DMS79 treated with DMSO at 0.1 percent for 48 hours (cell line): ENCODE data around the gene CD109.

Experiments
- DNase-seq: peaks from one replicate; lab custom pipeline; 2025; lab: John Stamatoyannopoulos, UW

The CD109 gene

DNA sequence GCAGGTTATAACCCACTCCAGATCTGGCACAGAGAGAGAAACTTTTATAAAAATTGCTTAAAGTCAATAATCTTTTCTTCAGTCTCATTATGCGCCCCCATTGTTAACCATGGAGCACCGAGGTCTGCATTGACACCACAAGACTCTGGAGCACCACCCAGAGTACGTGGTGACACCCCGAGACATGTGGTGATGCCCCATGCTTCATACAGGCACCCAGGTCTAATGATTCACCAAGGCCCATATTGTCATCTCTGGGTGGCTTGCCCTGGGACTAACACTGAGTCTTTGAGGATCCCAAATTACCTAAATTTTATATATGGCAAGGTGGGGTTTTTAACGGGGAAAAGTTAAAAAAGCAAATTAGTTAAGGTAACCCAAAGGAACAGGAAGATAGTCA, 31.1 kb downstream of the CD109 start:
- DNase-seq, result no peak

GRCh38 chr6:73728548-73729205, 32.7 kb downstream of the CD109 start:
- DNase-seq, result no peak

GRCh38 chr6:73731285-73731684, 35.3 kb downstream of the CD109 start:
- DNase-seq, result no peak

DNA sequence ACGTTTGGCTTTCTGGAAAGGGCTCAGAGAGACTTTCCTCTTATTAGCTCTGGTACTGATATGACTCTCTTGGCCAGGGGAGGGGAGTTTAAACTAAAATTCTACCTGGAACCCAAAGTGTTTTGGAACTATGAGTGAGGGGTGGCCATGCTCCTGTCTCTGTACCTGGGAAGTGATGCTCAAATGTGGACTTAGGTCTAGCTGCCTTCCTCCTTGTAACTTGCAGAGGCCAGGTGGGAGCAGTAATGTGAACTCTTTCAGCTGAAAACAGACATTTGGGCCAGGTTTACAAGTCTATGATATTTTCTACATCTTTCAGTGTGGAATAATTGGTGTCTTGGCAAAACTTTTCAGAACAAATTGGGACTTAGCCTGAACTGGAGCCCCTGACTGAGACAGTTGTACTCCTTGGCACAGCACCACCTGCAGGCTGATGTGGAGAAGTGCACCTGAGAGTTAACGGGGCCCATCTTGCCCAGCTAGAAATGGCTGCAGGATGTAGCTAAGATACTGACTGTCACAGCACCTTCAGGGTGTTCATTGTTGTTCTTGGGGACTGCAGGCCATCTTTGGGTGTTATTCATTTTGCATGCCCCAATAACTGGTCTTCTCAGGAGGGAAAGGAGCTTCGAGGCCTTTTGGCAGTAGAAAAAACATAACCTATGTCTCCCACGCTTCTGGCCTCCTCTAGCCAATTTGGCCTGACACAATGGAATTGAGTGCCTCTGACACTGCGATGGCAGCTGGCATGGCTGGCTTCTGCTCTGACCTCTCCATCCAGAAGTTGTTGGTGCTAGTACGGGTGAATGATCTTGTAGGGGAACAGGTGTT, 37.1 kb downstream of the CD109 start:
- DNase-seq, result peak; percentile 12

DNA sequence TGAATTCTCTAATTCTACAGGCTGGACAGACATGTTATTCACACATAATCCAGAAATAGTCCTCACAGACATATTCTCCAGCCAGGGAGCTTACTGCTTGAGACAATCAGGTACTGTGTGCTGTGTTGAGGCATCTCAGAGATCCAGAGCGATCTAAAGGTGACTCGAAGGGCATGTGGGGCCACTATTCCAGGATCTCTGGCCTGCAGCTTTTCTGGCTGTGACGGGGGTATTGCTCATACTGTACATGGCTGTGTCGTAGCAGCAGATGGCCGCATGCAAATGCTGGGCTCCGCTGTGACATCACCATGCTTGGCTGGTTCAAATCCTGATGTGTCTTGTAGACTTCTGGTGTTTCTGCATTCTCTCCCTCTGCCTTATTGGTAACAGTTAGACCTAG, 37.8 kb downstream of the CD109 start:
- DNase-seq, result no peak

DNA sequence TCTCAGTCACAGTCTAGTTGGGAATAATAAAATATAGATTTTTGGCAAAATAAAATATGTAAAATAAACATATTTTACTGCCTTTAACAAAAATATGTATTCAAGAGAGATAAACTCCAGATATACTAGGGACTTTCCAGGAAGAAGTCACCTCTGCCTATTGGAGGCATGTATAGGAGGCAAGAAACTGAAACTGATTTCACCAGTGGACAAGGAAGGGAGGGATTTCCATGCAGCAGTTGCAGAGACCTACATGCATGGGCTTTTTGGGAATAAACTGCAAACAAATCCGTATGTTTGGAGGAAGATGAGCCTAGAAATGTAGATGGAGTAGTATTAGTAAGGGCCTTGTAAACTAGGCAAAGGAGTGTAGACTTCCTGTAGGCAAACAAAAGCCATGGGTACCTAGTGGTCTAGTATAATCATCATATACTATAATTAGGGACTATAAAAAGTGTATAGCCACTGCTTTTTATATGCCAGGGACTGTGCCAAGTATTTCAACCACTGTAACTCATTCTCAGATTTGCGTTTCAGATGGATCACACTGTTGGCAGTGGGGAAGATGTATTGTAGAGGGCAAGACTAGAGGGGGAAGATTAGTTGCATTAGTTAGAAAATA, 38.9 kb downstream of the CD109 start:
- DNase-seq, result no peak

GRCh38 chr6:73738367-73739028, 42.5 kb downstream of the CD109 start:
- no peak for DNase-seq

DNA sequence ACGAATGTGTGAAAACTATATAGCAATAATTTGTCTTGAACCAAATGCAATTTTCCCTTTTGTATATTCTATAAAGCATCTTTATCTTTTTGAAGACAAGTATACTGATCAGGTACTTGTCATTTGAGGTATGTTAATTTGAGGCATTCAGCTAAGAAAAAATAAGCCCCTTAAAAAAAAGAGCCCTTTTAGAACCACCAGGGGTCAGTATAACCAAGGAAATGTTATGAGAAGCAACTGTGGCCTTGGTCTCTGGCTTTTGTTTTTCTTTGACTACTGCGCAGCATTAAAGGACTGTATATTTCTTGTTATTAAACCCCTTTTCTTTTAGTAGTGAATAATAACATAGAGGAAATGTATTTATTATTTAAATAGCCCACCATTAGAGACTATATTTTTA, 43.1 kb downstream of the CD109 start:
- DNase-seq, result peak; percentile 51

GRCh38 chr6:73742433-73742832, 46.4 kb downstream of the CD109 start:
- no peak for DNase-seq

- DNase-seq, result no peak
Measured at GRCh38 chr6:73743081-73743480, 47.1 kb downstream of the CD109 start.

- no peak for DNase-seq
Measured at GRCh38 chr6:73743556-73743955, 47.6 kb downstream of the CD109 start.

- no peak for DNase-seq
Measured at GRCh38 chr6:73746787-73747186, 50.8 kb downstream of the CD109 start.

- DNase-seq, result no peak
Measured at GRCh38 chr6:73747289-73747688, 51.3 kb downstream of the CD109 start.

DNA sequence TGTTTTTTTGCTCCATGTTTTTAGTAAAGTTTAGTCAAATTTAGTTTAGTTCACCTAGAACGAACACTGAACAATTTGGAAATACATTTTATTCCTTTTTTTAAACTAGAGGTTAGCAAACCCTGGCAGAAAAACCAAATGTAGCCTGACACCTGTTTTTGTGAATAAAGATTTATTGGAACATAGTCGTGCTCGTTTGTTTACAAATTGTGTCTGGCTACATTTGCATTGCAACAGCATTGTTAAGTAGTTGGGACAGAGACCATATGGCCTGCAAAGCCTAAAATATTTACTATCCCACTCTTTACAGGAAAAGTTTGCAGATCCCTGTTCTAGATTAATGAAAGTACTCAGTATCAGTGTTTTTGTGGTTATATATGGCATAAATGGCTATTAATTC, 56.9 kb downstream of the CD109 start:
- DNase-seq, result no peak

DNA sequence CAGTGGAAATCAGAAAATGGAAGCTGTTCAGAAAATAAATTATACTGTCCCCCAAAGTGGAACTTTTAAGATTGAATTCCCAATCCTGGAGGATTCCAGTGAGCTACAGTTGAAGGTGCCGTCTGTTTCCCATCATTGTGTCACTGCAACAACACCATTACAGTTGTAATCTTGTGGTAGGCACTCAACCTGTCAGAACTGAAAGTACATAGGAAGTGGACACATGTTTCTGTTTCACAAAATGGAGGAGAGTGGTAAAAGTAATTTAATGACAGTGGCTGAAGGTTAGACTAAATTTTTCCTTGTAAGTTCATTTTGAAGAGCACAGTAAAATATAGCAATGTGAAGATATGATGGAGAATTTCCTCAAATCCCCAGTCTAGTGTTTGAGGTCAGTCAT, 70.0 kb downstream of the CD109 start:
- no peak for DNase-seq

DNA sequence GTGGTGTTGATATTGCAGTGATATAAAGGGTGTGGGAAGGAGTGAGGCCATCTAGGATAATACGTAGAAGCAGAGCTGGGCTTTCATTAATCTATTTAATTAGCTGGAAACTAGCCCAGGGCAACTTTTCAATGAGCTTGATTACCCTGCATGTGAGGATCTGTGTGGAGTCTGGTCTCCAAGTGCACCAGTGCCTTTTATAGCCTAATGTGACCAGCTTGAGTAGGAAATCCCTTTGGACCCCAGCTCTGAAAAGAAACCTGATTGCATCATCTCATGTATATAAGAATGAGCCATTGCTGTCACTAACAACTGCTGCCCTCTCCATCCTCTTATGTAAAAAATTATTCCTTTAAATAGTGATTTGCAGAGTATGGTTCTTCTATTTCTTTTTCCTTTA, 72.6 kb downstream of the CD109 start:
- DNase-seq, result no peak

GRCh38 chr6:73769976-73770375, 74.0 kb downstream of the CD109 start:
- no peak for DNase-seq

DNA sequence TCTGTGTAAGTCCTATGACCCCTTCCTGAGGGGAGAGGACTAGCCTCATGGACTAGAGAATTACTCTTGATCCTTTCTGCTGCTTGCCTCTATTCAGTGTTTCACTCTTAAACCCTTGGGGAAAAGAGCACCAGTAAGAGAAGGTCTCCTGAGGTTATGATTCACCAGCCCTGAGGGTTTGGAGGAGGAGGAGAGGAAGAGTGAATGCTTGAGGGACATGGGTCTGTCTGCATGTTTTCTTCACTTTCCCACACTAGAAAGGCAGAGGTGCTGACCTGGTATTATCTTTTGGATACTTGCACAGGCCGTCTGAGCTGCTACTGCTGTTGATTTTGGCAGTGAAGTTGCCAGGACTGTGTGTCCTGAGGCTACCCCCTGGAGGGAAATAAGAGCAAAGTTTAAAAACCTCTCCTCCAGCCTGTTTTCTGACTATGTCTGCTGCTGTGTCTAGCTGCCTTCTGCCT, 78.3 kb downstream of the CD109 start:
- DNase-seq, result no peak

GRCh38 chr6:73779943-73780342, 83.9 kb downstream of the CD109 start:
- DNase-seq, result no peak

DNA sequence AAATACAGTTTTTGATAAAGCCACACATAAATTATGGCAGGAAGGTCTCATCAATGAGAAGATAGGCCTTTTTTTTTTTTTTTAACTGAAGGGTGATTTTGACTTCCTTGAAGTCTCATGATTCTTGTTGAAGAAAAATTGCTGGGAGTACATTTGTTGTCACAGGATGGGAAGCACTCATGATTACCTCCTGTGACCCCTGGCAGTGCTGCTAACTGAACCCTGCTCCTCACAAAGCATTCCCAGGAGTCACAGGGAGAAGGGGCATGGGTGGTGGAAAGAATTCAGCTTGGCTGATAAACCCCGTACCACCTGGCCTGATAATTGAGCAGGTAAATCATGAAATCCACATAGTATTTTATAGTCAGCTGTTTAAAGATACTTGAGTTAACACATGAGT, 86.9 kb downstream of the CD109 start:
- DNase-seq, result no peak

DNA sequence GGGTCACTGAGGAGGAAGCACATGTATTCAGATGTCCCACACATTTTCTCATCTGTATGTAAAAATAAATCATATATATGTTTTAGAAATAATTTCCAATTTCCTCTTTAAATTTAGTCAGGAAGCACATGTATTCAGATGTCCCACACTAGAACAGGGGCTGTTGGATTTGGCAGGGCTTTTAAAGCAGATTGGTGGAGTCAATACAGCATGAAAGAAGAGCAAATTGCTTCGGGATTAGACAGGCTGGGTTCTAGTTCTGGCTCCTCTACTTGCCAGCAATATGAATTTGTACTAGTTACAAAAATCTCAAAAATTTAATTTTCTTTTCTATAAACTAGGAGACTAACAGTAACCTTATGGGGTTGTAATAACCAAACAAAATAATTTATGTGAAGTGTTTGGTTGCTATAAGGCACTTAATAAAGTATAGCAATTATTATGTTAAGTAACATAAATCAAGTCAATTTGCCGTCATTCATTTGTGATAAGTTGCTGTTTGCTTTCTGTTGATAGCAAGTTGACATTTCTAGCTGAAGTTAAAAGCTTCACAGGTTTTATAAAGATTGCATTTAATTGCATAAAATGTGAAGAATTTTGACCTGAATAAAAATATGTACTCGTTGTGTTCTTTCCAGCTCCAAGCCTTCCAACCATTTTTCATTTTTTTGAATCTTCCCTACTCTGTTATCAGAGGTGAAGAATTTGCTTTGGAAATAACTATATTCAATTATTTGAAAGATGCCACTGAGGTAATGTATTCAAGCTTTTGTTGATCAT, 88.9 kb downstream of the CD109 start:
- DNase-seq, result no peak

DNA sequence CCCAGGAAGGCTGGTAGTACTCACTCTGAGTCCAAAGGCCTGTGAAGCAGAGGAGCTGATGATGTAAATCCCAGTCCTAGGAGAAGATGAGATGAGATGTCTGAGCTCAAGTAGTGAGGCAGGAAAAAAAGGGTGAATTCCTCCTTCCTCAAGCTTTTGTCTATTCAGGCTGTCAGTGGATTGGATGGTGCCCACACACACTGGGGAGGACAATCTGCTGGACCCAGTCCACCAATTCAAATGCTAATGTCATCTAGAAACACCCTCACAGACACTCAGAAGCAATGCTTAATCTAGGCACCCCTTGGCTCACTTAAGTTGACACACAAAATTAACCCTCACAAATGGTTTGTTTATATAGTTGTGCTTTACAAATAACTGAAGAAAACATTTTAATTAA, 94.6 kb downstream of the CD109 start:
- DNase-seq, result no peak
